AG09319 (cell line): ENCODE measurements around the gene PLCH1.

Experiments
- DNase-seq: peaks from one replicate; pipeline ENCODE4 v3.0.0-alpha.2; 2010; ENCODE audit warnings: low read depth; ENCODE audit errors: extremely low read depth
- CTCF ChIP-seq: IDR thresholded peaks from 2 replicates; pipeline ENCODE4 v1.5.1; 2011; ENCODE audit warnings: low read depth, mild to moderate bottlenecking, inconsistent platforms, low read length, moderate library complexity

PLCH1 gene

GRCh38 chr3:155393316-155393715 is 351.6 kb downstream of the PLCH1 start:
- TF ChIP-seq CTCF, result no peak
- DNase-seq, result no peak

- TF ChIP-seq CTCF, result no peak
- DNase-seq, result no peak
Measured at GRCh38 chr3:155392138-155392537, 352.7 kb downstream of the PLCH1 start.

- DNase-seq, result peak; percentile 84
- no peak for TF ChIP-seq CTCF
Measured at GRCh38 chr3:155391551-155391958, 353.3 kb downstream of the PLCH1 start.

DNA sequence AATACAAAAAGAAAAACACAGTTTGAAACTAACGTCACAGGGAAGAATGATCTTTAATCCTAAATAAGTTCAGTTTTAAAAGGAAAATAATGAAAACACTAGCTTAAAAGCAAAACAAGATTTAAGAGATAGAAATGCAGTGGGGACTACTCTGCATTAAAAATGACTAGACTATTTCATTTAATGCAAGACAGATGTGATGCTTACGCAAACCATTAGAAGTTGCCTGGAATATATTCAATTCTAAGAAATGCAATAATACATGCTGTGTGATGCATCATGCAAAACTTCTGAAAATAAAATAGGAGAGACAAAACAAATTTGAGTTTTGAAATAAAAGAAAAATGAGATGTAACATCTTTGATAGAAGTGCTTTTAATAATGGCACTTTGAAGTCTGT is 353.8 kb downstream of the PLCH1 start:
- DNase-seq, result peak; percentile 72
- no peak for TF ChIP-seq CTCF

GRCh38 chr3:155390351-155390750 is 354.5 kb downstream of the PLCH1 start:
- TF ChIP-seq CTCF, result no peak
- DNase-seq, result peak; percentile 19

GRCh38 chr3:155388417-155388816 is 356.5 kb downstream of the PLCH1 start:
- TF ChIP-seq CTCF, result no peak
- DNase-seq, result no peak

DNA sequence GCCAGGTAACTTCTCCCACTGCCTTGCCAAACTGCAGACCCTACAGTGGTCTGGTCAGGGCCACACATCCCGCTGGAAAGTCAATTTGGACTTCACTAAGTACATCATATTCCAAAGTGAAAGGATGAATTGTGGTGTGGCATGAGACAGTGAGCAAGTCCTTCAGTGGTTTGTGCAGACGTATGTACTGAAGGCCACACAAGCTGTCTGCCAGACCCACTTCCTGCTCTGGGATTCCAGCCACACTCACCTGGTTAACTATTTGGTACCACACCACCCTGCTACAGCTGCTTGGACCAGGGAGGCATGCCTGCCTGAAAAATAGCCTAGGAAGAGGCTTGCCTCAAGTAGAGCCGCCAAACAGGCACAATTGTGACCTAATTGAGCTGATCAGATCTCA is 357.3 kb downstream of the PLCH1 start:
- DNase-seq, result no peak
- TF ChIP-seq CTCF, result no peak

DNA sequence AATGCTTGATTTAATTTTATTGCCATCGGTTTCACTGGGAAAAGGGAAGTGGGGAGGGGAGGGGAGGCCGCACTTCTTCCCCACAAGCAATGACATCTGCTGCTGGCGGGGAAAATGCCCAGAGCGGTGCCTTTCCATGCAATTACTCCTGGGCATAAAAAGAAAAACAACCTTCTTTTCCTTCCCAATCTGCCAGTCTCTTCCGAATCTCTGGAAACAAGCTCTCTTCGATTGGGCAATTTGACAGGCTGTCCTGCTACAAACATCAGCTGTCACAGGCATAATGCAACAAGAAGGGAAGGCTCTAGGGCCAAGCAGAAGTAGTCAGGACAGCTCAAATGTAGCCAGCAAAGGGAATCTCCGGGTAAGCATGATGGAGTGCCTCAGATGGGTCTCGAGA is 358.0 kb downstream of the PLCH1 start:
- TF ChIP-seq CTCF, result no peak
- no peak for DNase-seq
